GM12872 (cell line): ENCODE results near the gene SKI.

Experiments
- TF ChIP-seq, protein P1 (sequence below): IDR thresholded peaks from 3 replicates; pipeline ENCODE4 v1.5.1; 2011; ENCODE audit warnings: low read depth, mild to moderate bottlenecking, low read length, moderate library complexity; ENCODE audit not compliant: insufficient read depth

The SKI gene

GRCh38 chr1:2273401-2274090 lies 45.4 kb downstream of the SKI start:
- TF ChIP-seq, protein P1, sequence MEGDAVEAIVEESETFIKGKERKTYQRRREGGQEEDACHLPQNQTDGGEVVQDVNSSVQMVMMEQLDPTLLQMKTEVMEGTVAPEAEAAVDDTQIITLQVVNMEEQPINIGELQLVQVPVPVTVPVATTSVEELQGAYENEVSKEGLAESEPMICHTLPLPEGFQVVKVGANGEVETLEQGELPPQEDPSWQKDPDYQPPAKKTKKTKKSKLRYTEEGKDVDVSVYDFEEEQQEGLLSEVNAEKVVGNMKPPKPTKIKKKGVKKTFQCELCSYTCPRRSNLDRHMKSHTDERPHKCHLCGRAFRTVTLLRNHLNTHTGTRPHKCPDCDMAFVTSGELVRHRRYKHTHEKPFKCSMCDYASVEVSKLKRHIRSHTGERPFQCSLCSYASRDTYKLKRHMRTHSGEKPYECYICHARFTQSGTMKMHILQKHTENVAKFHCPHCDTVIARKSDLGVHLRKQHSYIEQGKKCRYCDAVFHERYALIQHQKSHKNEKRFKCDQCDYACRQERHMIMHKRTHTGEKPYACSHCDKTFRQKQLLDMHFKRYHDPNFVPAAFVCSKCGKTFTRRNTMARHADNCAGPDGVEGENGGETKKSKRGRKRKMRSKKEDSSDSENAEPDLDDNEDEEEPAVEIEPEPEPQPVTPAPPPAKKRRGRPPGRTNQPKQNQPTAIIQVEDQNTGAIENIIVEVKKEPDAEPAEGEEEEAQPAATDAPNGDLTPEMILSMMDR = no peak

DNA sequence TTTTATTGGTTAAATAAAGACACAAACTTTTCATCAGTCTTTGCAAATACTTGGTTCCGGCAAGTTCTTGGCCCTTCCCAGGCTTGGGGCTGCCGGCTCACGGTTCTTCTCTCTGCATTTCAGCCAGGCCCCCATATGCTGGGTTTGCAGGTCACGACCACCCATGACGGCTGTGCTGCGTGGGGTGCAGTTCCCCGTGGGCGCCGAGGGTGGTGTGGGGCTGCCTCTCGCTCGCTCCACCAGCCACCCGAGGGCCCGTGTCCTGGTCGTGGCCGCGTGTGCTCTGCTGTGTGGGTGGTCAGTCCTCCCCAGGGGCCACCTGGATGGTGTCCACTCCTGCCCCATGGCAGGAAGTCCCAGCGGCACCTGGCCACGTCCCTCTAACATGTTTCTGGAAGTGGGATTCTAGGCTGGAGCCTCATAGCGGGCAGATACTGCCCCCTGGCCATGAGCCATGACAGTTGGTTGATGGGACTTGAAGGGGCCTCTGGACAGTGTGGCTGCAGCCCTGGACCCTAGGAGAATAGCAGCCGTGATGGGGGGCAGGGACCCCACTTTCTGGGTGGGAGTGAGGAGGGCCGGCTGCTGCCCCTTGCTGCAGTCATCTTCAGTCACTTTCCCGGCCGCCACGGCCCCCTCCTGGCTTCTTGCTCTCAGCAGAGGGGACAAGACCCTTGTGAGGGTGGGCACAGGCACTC lies 46.3 kb downstream of the SKI start:
- TF ChIP-seq, protein P1 = no peak

GRCh38 chr1:2274929-2275475 lies 46.9 kb downstream of the SKI start:
- TF ChIP-seq, protein P1 = no peak

DNA sequence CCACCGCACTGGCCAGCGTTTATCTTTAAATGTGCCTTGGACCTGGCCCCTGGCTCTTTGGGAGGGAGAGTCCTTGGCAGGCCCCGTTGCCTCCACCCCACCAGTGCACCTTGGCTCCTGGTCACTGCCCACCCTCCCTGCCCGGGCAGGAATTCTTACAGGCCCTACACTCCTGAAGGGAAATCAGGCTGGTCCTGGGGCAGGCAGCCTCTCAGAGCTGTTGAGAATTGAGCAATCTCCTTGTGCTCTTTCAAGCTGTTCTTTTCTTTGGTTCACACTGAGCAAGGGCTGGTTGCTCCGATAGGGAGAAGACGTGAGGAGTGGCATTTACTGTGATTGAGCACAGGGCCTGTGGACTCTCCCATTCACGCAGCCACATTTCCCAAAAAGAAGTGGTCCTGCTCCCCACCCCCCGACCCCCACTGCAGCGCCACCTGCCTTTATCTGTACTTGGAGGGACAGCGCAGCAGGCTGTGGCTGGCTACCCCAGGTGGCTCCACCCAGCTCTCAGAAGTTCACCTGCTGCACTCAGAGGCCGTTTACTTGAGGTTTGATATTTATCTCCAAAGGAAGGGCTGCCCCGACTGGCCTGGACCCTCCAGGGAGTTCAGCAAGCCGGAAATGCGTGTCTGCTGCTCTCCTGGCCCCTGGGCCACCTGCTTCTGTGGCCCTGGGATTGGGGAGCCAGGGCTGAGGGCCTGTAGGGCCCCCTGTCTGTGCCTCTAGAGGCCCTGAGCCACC lies 47.8 kb downstream of the SKI start:
- TF ChIP-seq, protein P1 = no peak

DNA sequence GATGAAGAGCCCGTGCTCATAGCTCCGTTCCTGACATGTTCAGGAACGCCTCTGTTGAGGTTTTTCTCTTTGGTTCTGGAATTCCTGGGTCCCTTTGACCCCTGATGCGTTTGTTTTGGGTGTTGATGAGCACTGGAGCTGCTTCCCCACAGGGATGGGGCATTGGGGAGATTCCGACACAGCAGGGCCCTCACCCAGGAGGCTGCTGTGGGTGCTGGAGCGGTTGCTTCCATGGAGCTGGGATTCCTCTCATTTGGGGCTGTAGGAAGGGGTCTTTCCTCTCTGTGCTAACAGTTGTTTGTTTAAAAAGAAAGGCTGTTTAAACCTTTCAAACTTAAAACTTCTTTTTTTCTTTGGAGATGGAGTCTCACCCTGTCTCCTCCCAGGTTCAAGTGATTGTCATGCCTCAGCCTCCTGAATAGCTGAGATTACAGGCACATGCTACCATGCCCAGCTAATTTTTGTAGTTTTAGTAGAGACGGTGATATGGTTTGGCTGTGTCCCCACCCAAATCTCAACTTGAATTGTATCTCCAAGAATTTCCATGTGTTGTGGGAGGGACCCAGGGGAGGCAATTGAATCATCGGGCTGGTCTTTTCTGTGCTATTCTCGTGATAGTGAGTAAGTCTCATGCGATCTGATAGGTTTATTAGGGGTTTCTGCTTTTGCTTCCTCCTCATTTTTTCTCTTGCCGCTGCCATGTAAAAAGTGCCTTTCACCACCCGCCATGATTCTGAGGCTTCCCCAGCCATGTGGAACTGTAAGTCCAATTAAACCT lies 48.9 kb downstream of the SKI start:
- TF ChIP-seq, protein P1 = no peak

- TF ChIP-seq, protein P1 = no peak
These were observed 49.8 kb downstream of the SKI start for GRCh38 chr1:2277741-2278488.
